ENCODE measurements around the gene FAIM2. TPM values are rescaled to one million over a fixed set of nuclear protein-coding genes. Genes with fewer than 3 reads are reported as not detected.

FAIM2 gene
- total and polyA plus RNA-seq, 2 donors (not counting 1 experiment from before 2014, with no cell fraction given): 0.50 to 1.00 TPM

- H3K9me3 ChIP-seq (ENCODE audit: control insufficient read depth, insufficient read depth, low read depth, low read length): no peaks in the 10 kb centered on the region
- no peaks in the 10 kb centered on the region for H4K20me1 ChIP-seq (ENCODE audit: control insufficient read depth, extremely low read depth, insufficient read depth, low read length)
- H3K79me2 ChIP-seq (ENCODE audit: control insufficient read depth, insufficient read depth, low read length): no peaks in the 10 kb centered on the region
- no peaks in the 10 kb centered on the region for H3K36me3 ChIP-seq (ENCODE audit: control insufficient read depth, insufficient read depth, low read length)
- no peak overlapping the region for H3K9ac ChIP-seq (ENCODE audit: insufficient read depth, low read length)
- H3K27me3 ChIP-seq (ENCODE audit: control insufficient read depth, insufficient read depth, low read length): no peaks in the 10 kb centered on the region
- TF ChIP-seq CTCF (conservative IDR thresholded peaks at IDR 0.05 in 1 of 2, IDR thresholded peaks at IDR 0.05 in 1 of 2; ENCODE audit: low read depth in 1 of 2, low read length in 2 of 2): no peak
- no peak for TF ChIP-seq EZH2 (IDR thresholded peaks at IDR 0.05; ENCODE audit: low read length, missing control alignments)
- no peak overlapping the region for H3K4me3 ChIP-seq (replicated peaks in 1 of 4; ENCODE audit: control extremely low read depth in 1 of 4, insufficient read depth in 1 of 4, low read depth in 3 of 4, low read length in 4 of 4)
- no peak overlapping the region for H2AFZ ChIP-seq (ENCODE audit: low read length)
- no peak overlapping the region for H3K27ac ChIP-seq (ENCODE audit: insufficient read depth, low read length)
- H3K4me1 ChIP-seq (ENCODE audit: control insufficient read depth, extremely low read depth, insufficient read depth, low read length): no peaks in the 10 kb centered on the region
- H3K4me2 ChIP-seq (ENCODE audit: extremely low read depth, insufficient read depth, low read length): no peak overlapping the region
- DNase-seq (ENCODE audit: low read depth in 2 of 2): no peak
Observed at GRCh38 chr12:49942512-49942893, 38.8 kb upstream of the FAIM2 start.

GRCh38 chr12:49941556-49942511, 38.1 kb upstream of the FAIM2 start:
- no peaks in the 10 kb centered on the region for H3K36me3 ChIP-seq (ENCODE audit: control insufficient read depth, insufficient read depth, low read length)
- no peaks in the 10 kb centered on the region for H3K9me3 ChIP-seq (ENCODE audit: control insufficient read depth, insufficient read depth, low read depth, low read length)
- H3K4me2 ChIP-seq (ENCODE audit: extremely low read depth, insufficient read depth, low read length): no peak overlapping the region
- no peak overlapping the region for H3K27ac ChIP-seq (ENCODE audit: insufficient read depth, low read length)
- H4K20me1 ChIP-seq (ENCODE audit: control insufficient read depth, extremely low read depth, insufficient read depth, low read length): no peaks in the 10 kb centered on the region
- H3K9ac ChIP-seq (ENCODE audit: insufficient read depth, low read length): no peak overlapping the region
- H3K4me1 ChIP-seq (ENCODE audit: control insufficient read depth, extremely low read depth, insufficient read depth, low read length): no peaks in the 10 kb centered on the region
- DNase-seq (ENCODE audit: low read depth in 2 of 2): no peak
- no peaks in the 10 kb centered on the region for H3K79me2 ChIP-seq (ENCODE audit: control insufficient read depth, insufficient read depth, low read length)
- TF ChIP-seq CTCF (conservative IDR thresholded peaks at IDR 0.05 in 1 of 2, IDR thresholded peaks at IDR 0.05 in 1 of 2; ENCODE audit: low read depth in 1 of 2, low read length in 2 of 2): no peak
- TF ChIP-seq EZH2 (IDR thresholded peaks at IDR 0.05; ENCODE audit: low read length, missing control alignments): no peak
- H2AFZ ChIP-seq (ENCODE audit: low read length): no peak overlapping the region
- H3K27me3 ChIP-seq (ENCODE audit: control insufficient read depth, insufficient read depth, low read length): no peaks in the 10 kb centered on the region
- H3K4me3 ChIP-seq (replicated peaks in 1 of 4; ENCODE audit: control extremely low read depth in 1 of 4, insufficient read depth in 1 of 4, low read depth in 3 of 4, low read length in 4 of 4): no peak overlapping the region

- no peak overlapping the region for H3K27ac ChIP-seq (ENCODE audit: insufficient read depth, low read length)
- TF ChIP-seq CTCF (conservative IDR thresholded peaks at IDR 0.05 in 1 of 2, IDR thresholded peaks at IDR 0.05 in 1 of 2; ENCODE audit: low read depth in 1 of 2, low read length in 2 of 2) (no peak), EZH2 (IDR thresholded peaks at IDR 0.05; ENCODE audit: low read length, missing control alignments) (no peak)
- H3K4me3 ChIP-seq (replicated peaks in 1 of 4; ENCODE audit: control extremely low read depth in 1 of 4, insufficient read depth in 1 of 4, low read depth in 3 of 4, low read length in 4 of 4): no peak overlapping the region
- no peak overlapping the region for H3K4me2 ChIP-seq (ENCODE audit: extremely low read depth, insufficient read depth, low read length)
- no peak overlapping the region for H2AFZ ChIP-seq (ENCODE audit: low read length)
- no peak for DNase-seq (ENCODE audit: low read depth in 2 of 2)
- H3K79me2 ChIP-seq (ENCODE audit: control insufficient read depth, insufficient read depth, low read length): no peaks in the 10 kb centered on the region
- no peak overlapping the region for H3K9ac ChIP-seq (ENCODE audit: insufficient read depth, low read length)
- no peaks in the 10 kb centered on the region for H3K36me3 ChIP-seq (ENCODE audit: control insufficient read depth, insufficient read depth, low read length)
- H3K4me1 ChIP-seq (ENCODE audit: control insufficient read depth, extremely low read depth, insufficient read depth, low read length): no peaks in the 10 kb centered on the region
- no peaks in the 10 kb centered on the region for H4K20me1 ChIP-seq (ENCODE audit: control insufficient read depth, extremely low read depth, insufficient read depth, low read length)
- H3K9me3 ChIP-seq (ENCODE audit: control insufficient read depth, insufficient read depth, low read depth, low read length): no peaks in the 10 kb centered on the region
- no peaks in the 10 kb centered on the region for H3K27me3 ChIP-seq (ENCODE audit: control insufficient read depth, insufficient read depth, low read length)
Observed at GRCh38 chr12:49939707-49940106, 36.0 kb upstream of the FAIM2 start.

Measured in fibroblast of lung (primary cell).